ENCODE data around the gene KNSTRN.

Gene KNSTRN

DNA sequence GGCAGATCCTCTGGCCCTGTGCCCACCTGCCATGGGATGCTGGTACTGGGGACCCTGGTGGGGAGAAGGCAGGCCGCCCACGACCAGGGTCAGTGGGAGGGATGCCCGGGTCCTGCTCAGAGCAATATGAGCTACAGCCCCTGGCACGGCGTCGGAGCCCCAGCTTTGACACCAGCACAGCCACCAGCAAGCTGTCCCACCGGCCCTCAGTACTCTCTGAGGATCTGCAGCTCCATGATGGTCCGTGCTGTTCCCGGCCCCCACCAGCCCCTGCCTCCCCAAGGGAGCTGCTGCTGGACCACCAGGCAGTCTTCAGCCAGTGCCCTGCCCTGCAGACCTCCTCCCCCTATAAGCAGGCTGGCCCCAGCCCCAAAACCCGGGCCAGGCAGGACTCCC, 13.0 kb upstream of the KNSTRN start:
- Histone ChIP-seq H3K4me1 (ENCODE audit: control insufficient read depth, insufficient read depth, low read length) (peaks cover 17% of the 10 kb centered on the region), H3K9ac (ENCODE audit: low read depth, low read length) (no peak overlapping the region), H3K9me3 (replicated peaks; ENCODE audit: low read length) (no peaks in the 10 kb centered on the region), H3K4me3 (ENCODE audit: low read length) (no peak overlapping the region), H3K27me3 (ENCODE audit: control insufficient read depth, insufficient read depth, low read length) (peaks cover 7% of the 10 kb centered on the region), H3K36me3 (ENCODE audit: insufficient read depth, low read length) (no peaks in the 10 kb centered on the region), H3K4me2 (ENCODE audit: low read length) (no peak overlapping the region)

DNA sequence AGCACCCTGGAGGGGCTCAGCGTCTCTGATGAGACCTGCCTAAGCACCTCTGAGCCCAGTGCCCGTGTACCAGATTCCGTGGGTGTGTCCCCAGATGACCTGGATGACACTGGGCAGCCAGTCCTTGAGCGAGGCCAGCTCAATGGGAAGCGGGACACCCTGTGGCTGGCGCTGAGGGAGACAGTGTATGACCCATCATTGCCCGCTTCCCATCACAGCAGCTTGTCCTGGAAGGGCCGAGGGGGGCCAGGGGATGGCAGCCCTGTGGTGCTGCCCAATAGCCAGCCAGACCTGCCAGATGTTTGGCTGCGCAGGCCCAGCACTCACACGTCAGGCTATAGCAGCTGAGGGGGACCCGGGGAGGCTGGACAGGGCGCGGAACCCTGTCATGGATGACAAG, 12.6 kb upstream of the KNSTRN start:
- Histone ChIP-seq H3K36me3 (ENCODE audit: insufficient read depth, low read length) (no peaks in the 10 kb centered on the region), H3K4me2 (ENCODE audit: low read length) (no peak overlapping the region), H3K4me3 (ENCODE audit: low read length) (no peak overlapping the region), H3K27me3 (ENCODE audit: control insufficient read depth, insufficient read depth, low read length) (peaks cover 7% of the 10 kb centered on the region), H3K9ac (ENCODE audit: low read depth, low read length) (no peak overlapping the region), H3K4me1 (ENCODE audit: control insufficient read depth, insufficient read depth, low read length) (peaks cover 17% of the 10 kb centered on the region), H3K9me3 (replicated peaks; ENCODE audit: low read length) (no peaks in the 10 kb centered on the region)

DNA sequence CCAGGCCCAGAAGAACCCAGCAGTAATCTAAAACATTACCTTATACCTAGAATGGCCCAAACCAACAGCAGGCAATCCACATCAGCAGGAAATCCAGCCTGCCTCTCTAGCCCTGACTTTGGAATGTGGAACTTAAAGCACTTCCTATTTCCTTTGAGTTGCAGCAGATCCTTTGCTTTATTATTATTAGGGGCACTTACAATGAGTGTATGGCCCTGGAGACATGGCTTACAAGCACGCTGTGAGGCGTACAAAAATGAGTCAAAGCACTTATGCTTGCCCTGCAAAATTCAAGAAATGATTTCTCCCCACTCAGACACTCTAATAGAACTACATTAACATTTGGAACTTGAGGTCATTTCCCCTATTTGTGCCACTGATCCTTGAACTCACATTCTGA, 9.5 kb upstream of the KNSTRN start:
- Histone ChIP-seq H3K36me3 (ENCODE audit: insufficient read depth, low read length) (no peaks in the 10 kb centered on the region), H3K9me3 (replicated peaks; ENCODE audit: low read length) (no peaks in the 10 kb centered on the region), H3K4me3 (ENCODE audit: low read length) (no peak overlapping the region), H3K4me2 (ENCODE audit: low read length) (no peak overlapping the region), H3K27me3 (ENCODE audit: control insufficient read depth, insufficient read depth, low read length) (peaks cover 4% of the 10 kb centered on the region), H3K9ac (ENCODE audit: low read depth, low read length) (no peak overlapping the region), H3K4me1 (ENCODE audit: control insufficient read depth, insufficient read depth, low read length) (peaks cover 6% of the 10 kb centered on the region)

DNA sequence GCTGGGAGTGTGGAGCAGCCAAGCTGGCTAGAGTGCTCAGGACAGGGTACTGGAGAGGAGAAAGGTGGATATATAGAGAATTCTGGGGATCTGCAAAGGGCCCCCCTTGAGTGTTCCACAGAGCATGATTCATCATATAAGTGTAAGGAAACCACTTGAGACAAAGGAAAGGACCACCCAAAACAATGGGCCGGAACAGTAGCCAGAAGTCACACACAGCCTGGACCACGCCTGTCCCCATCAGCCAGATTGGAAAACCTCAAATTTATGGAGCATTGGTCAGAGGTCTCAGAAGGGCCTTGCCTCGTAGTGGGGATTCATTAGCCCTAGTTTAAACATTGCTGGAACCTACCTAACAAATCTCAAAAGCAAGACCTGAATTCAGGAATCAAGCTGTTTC, 4.9 kb upstream of the KNSTRN start:
- Histone ChIP-seq H3K27me3 (ENCODE audit: control insufficient read depth, insufficient read depth, low read length) (no peaks in the 10 kb centered on the region), H3K4me1 (ENCODE audit: control insufficient read depth, insufficient read depth, low read length) (peaks cover 21% of the 10 kb centered on the region), H3K9ac (ENCODE audit: low read depth, low read length) (no peak overlapping the region), H3K4me2 (ENCODE audit: low read length) (no peak overlapping the region), H3K36me3 (ENCODE audit: insufficient read depth, low read length) (no peaks in the 10 kb centered on the region), H3K4me3 (ENCODE audit: low read length) (no peak overlapping the region), H3K9me3 (replicated peaks; ENCODE audit: low read length) (no peaks in the 10 kb centered on the region)

DNA sequence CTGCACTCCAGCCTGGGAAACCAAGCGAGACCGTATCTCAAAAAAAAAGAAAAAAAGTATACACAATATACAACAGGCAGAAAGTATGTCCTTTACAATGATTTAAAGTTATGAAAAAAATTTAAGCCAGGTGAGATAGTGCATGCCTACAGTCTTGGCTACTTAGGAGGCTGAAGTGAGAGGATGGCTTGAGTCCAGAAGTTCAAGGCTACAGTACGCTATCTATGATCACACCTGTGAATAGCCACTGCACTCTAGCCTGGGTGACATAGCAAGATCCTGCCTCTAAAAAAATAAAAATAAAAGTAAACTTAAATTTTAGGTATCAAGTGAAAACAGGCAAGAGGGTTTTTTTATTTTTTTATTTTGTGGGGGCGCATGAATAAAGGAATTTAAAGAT, 3.1 kb upstream of the KNSTRN start:
- H3K36me3 ChIP-seq (ENCODE audit: insufficient read depth, low read length) = no peaks in the 10 kb centered on the region
- H3K4me2 ChIP-seq (ENCODE audit: low read length) = peak overlapping the region; percentile 64
- H3K9me3 ChIP-seq (replicated peaks; ENCODE audit: low read length) = no peaks in the 10 kb centered on the region
- H3K9ac ChIP-seq (ENCODE audit: low read depth, low read length) = peak overlapping the region; percentile 11
- H3K4me3 ChIP-seq (ENCODE audit: low read length) = no peak overlapping the region
- H3K27me3 ChIP-seq (ENCODE audit: control insufficient read depth, insufficient read depth, low read length) = no peaks in the 10 kb centered on the region
- peaks cover 24% of the 10 kb centered on the region for H3K4me1 ChIP-seq (ENCODE audit: control insufficient read depth, insufficient read depth, low read length)

DNA sequence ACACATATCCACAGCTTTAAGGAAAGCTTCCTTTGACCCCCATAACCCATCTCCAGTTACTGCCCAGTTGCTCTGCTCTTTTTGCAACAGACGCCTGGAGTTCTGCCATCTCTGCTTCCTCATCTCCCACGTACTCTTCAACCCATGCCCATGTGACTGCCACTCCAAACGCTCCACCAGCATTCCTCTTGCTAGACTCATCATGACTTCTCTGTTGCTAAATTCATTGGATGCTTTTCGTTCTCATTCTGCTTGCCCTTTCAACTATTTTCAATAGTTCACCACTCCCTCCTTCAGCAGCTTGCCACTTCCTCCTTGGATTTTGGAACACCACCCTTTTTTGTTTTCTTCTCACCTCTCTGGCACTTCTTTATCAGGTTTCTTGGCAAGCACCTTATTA, 2.7 kb upstream of the KNSTRN start:
- Histone ChIP-seq H3K9me3 (replicated peaks; ENCODE audit: low read length) (no peaks in the 10 kb centered on the region), H3K4me3 (ENCODE audit: low read length) (peak overlapping the region; percentile 28), H3K27me3 (ENCODE audit: control insufficient read depth, insufficient read depth, low read length) (no peaks in the 10 kb centered on the region), H3K36me3 (ENCODE audit: insufficient read depth, low read length) (no peaks in the 10 kb centered on the region), H3K9ac (ENCODE audit: low read depth, low read length) (peak overlapping the region; percentile 55), H3K4me1 (ENCODE audit: control insufficient read depth, insufficient read depth, low read length) (peaks cover 26% of the 10 kb centered on the region), H3K4me2 (ENCODE audit: low read length) (peak overlapping the region; percentile 64)

DNA sequence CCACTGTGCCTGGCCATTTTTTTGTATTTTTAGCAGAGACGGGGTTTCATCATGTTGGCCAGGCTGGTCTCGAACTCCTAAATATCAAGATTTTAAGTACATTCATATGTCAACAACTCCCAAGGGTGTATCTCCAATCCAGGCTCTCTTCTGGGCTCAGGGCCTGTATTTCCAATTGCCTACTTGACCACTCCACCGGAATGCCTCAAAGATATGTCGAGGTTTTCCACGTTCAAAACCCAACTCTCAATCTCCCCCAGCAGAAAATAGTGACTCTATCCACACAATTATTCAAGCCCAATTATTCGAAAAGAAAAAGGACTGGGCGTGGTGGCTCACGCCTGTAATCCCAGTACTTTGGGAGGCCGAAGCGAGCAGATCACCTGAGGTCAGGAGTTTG, 1.9 kb upstream of the KNSTRN start:
- Histone ChIP-seq H3K4me2 (ENCODE audit: low read length) (no peak overlapping the region), H3K9ac (ENCODE audit: low read depth, low read length) (no peak overlapping the region), H3K4me3 (ENCODE audit: low read length) (no peak overlapping the region), H3K4me1 (ENCODE audit: control insufficient read depth, insufficient read depth, low read length) (peaks cover 26% of the 10 kb centered on the region), H3K36me3 (ENCODE audit: insufficient read depth, low read length) (no peaks in the 10 kb centered on the region), H3K9me3 (replicated peaks; ENCODE audit: low read length) (no peaks in the 10 kb centered on the region), H3K27me3 (ENCODE audit: control insufficient read depth, insufficient read depth, low read length) (no peaks in the 10 kb centered on the region)

DNA sequence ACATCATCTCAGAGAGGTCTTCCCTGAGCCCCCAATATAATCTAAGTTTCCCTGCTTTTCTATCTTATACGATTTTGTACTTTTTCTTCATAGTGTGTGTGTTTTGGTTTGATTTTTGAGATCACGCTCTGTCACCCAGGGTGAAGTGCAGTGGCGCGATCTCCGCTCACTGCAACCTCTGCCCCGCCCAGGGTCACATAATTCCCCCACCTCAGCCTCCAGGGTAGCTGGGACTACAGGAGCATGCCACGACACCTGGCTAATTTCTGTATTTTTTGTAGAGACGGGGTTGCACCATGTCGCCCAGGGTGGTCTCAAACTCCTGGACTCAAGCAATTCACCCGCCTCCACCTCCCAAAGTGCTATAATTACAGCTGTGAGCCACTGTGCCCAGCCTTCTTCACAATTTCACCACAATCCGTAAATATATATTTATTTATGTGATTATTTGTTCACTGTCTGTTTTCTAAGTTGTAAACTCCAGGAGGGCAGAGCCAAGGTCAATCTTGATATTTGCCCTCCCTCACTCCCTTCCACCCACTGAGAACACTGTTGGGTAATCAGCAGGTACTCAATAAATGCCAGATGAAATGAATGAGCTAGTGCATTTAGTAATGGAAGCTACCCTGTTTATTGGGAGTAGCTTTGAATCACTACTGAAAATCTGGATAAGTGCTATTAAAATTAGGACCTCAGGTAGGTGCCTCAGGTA, 547 bp upstream of the KNSTRN start:
- no peak overlapping the region for H3K4me3 ChIP-seq (ENCODE audit: low read length)
- H3K27me3 ChIP-seq (ENCODE audit: control insufficient read depth, insufficient read depth, low read length) = no peaks in the 10 kb centered on the region
- peaks cover 8% of the 10 kb centered on the region for H3K36me3 ChIP-seq (ENCODE audit: insufficient read depth, low read length)
- no peak overlapping the region for H3K9ac ChIP-seq (ENCODE audit: low read depth, low read length)
- no peaks in the 10 kb centered on the region for H3K9me3 ChIP-seq (replicated peaks; ENCODE audit: low read length)
- H3K4me2 ChIP-seq (ENCODE audit: low read length) = peak overlapping the region; percentile 64
- peaks cover 26% of the 10 kb centered on the region for H3K4me1 ChIP-seq (ENCODE audit: control insufficient read depth, insufficient read depth, low read length)

DNA sequence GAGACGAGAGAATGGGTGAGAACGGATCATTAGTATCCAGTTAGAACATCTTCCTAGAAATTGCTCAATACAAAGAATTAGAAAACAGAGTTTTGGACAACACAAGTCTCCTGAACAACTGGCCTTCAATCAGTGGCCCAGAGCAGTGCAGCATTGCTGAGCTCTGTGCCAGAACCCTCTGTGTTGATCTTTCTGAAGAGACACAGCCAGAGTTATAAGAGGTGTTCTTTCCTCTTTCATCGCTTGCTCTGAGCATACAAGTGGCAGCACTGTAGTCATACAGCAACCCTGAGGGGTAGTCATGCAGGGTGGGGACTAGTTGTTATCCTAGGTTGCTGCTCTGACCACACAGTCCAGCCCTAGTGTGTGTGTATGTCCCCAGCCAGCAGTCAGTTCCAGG, 4.0 kb downstream of the KNSTRN start:
- Histone ChIP-seq H3K4me2 (ENCODE audit: low read length) (no peak overlapping the region), H3K4me1 (ENCODE audit: control insufficient read depth, insufficient read depth, low read length) (peaks cover 17% of the 10 kb centered on the region), H3K27me3 (ENCODE audit: control insufficient read depth, insufficient read depth, low read length) (no peaks in the 10 kb centered on the region), H3K9me3 (replicated peaks; ENCODE audit: low read length) (no peaks in the 10 kb centered on the region), H3K4me3 (ENCODE audit: low read length) (no peak overlapping the region), H3K36me3 (ENCODE audit: insufficient read depth, low read length) (peaks cover 27% of the 10 kb centered on the region), H3K9ac (ENCODE audit: low read depth, low read length) (no peak overlapping the region)

DNA sequence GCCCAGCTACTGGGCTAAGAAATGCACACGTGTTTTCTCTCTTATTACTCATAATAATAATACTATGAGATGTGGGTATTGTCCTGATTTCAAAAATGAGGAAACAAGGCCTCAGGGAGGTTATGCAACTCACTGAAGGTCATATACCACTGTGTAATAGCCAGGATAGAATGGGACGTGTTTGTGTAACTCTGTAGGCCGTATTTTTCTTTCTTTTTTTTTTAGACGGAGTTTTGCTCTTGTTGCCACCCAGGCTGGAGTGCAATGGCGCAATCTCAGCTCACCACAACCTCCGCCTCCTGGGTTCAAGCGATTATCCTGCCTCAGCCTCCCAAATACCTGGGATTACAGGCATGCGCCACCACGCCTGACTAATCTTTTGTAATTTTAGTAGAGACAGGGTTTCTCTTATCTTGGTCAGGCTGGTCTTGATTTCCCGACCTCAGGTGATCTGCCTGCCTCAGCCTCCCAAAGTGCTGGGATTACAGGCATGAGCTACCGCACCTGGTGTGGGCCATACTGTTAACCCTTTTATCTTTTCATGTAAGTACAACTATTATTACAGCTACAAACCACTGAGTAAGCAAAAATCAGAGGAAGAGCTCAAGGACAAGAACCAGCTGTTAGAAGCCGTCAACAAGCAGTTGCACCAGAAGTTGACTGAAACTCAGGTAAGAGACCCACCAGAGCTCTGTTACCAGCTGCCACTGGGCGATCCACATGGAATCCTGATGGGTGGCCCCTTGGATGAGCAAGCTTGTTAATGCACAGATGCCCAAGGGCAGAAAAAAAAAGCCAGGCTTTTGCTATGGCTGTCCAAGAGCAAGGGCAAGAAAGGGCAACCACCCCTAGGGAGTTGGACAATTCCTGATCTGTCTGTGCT, 6.7 kb downstream of the KNSTRN start:
- peaks cover 51% of the 10 kb centered on the region for H3K36me3 ChIP-seq (ENCODE audit: insufficient read depth, low read length)
- H3K4me3 ChIP-seq (ENCODE audit: low read length) = no peak overlapping the region
- H3K4me1 ChIP-seq (ENCODE audit: control insufficient read depth, insufficient read depth, low read length) = peaks cover 11% of the 10 kb centered on the region
- H3K9me3 ChIP-seq (replicated peaks; ENCODE audit: low read length) = no peaks in the 10 kb centered on the region
- H3K4me2 ChIP-seq (ENCODE audit: low read length) = no peak overlapping the region
- H3K27me3 ChIP-seq (ENCODE audit: control insufficient read depth, insufficient read depth, low read length) = no peaks in the 10 kb centered on the region
- no peak overlapping the region for H3K9ac ChIP-seq (ENCODE audit: low read depth, low read length)

DNA sequence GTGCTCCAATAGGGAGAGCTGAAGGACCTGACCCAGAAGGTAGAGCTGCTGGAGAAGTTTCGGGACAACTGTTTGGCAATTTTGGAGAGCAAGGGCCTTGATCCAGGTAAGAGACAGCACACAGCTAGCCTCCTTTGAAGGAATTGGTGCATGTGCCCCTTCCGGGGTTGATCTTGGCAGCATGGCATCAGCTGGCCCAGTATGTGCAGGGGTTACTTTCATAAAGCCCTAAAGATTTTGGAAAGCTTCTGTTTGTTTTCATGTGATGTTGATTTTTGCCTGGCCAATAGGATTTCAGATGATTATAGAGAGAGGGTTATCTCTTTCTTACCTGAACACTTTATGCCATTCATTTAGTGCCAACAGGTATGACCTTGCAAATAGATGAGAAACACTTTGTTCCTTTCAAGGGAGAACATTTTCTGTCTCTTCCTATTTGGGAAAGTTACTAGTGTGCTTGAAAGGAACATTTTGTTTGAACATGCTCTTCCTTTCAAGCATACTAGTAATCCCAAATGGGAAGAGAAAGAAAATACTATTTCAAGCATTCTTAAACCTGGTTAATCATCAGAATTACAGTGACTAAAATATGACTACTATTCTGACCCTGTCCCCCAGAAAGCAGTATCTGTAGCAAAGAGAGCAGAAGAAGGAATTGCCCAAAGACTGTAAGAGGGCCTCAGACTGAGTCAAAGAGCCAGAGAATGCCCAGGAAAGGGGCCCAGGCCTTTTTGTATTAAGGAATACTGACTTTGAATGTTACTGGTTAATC, 7.5 kb downstream of the KNSTRN start:
- H3K9ac ChIP-seq (ENCODE audit: low read depth, low read length) = no peak overlapping the region
- no peaks in the 10 kb centered on the region for H3K9me3 ChIP-seq (replicated peaks; ENCODE audit: low read length)
- peaks cover 7% of the 10 kb centered on the region for H3K4me1 ChIP-seq (ENCODE audit: control insufficient read depth, insufficient read depth, low read length)
- no peak overlapping the region for H3K4me3 ChIP-seq (ENCODE audit: low read length)
- peaks cover 55% of the 10 kb centered on the region for H3K36me3 ChIP-seq (ENCODE audit: insufficient read depth, low read length)
- H3K4me2 ChIP-seq (ENCODE audit: low read length) = no peak overlapping the region
- H3K27me3 ChIP-seq (ENCODE audit: control insufficient read depth, insufficient read depth, low read length) = no peaks in the 10 kb centered on the region

Measured in skeletal muscle satellite cell (primary cell).